H1 (cell line): Measurements from ENCODE around the gene NPC1L1. TPM values are rescaled to one million over a fixed set of nuclear protein-coding genes. Genes with fewer than 3 reads are reported as not detected.

Source experiments
- ASH2L ChIP-seq: fragments of 200-600, 300-600 bp; sonication (generic); IDR thresholded peaks from one replicate; pipeline ENCODE4 v1.7.1; 2017; ENCODE audit warnings: low read length
- CHD2 ChIP-seq: IDR thresholded peaks from 2 replicates; pipeline ENCODE4 v1.6.1; 2012; ENCODE audit warnings: low read length, improper control_type of control experiment
- CHD7 ChIP-seq: fragments of 300-600 bp; sonication (generic); IDR thresholded peaks from 2 replicates; pipeline ENCODE4 v1.7.1; 2012; ENCODE audit warnings: low read length, moderate library complexity, mild to moderate bottlenecking, inconsistent platforms; ENCODE audit not compliant: insufficient replicate concordance
- HDAC2 ChIP-seq, 2 experiments: fragments of 300-600 bp in 1 of 2; sonication (generic) in 1 of 2; IDR thresholded peaks; 2 replicates each; pipeline ENCODE4 v1.6.1; 2011 to 2012; ENCODE audit warnings: low read depth in 2 of 2, low read length in 2 of 2, mild to moderate bottlenecking in 2 of 2, moderate library complexity in 2 of 2, borderline replicate concordance in 1 of 2, inconsistent platforms in 1 of 2
- HDAC6 ChIP-seq: IDR thresholded peaks from one replicate; pipeline ENCODE4 v1.7.1; 2012; ENCODE audit warnings: low read depth, mild to moderate bottlenecking, inconsistent platforms, low read length, moderate library complexity
- KDM1A ChIP-seq: fragments of 200-600, 300-600 bp; sonication (generic); IDR thresholded peaks from 2 replicates; pipeline ENCODE4 v1.7.1; 2016; ENCODE audit warnings: mild to moderate bottlenecking, low read length, borderline replicate concordance
- MAFK ChIP-seq: IDR thresholded peaks from 2 replicates; pipeline ENCODE4 v1.6.1; 2012; ENCODE audit warnings: low read depth, mild to moderate bottlenecking, improper control_type of control experiment, low read length
- PHF8 ChIP-seq: fragments of 200-600 bp; sonication (generic); conservative IDR thresholded peaks from 2 replicates; pipeline ENCODE4 v1.7.1; 2012; ENCODE audit warnings: low read depth, mild to moderate bottlenecking, inconsistent platforms, low read length, moderate library complexity
- SP4 ChIP-seq: IDR thresholded peaks from 2 replicates; pipeline ENCODE4 v1.6.1; 2012; ENCODE audit warnings: low read length, inconsistent platforms
- polyA plus RNA-seq, 7 experiments: library from polyadenylated mRNA; depleted of rRNA in 3 of 7; stranded (reverse) in 5 of 7; unstranded in 2 of 7; fragments of >200 nt in 5 of 7; fragments of 200-250 nt in 2 of 7; gene quantifications; 1 replicate in 5 of 7; 2 replicates in 1 of 7; 4 replicates in 1 of 7; pipeline versions ENCODE4 v1.2.1 to v1.2.3, GENCODE V29; 2011 to 2013; ENCODE audit warnings: missing spikeins in 2 of 7, mixed read lengths in 2 of 7
- total RNA-seq: library from RNA; stranded (reverse); fragmentation: NEBNext Ultra II Directional; extraction: Animal tissue kit (Norgen Biotek cat#: 25700); gene quantifications from 2 replicates; pipeline ENCODE4 v1.2.1, GENCODE V29; 2021
- TF ChIP-seq, protein P1 (sequence below): IDR thresholded peaks from 2 replicates; pipeline ENCODE4 v1.6.1; 2012; ENCODE audit warnings: low read length, inconsistent platforms

Gene NPC1L1
- total and polyA plus RNA-seq, 2 of the 8 experiments (the other 6 are each of a cell fraction or from before 2014, with no cell fraction given) = 0.06 to 0.21 TPM

DNA sequence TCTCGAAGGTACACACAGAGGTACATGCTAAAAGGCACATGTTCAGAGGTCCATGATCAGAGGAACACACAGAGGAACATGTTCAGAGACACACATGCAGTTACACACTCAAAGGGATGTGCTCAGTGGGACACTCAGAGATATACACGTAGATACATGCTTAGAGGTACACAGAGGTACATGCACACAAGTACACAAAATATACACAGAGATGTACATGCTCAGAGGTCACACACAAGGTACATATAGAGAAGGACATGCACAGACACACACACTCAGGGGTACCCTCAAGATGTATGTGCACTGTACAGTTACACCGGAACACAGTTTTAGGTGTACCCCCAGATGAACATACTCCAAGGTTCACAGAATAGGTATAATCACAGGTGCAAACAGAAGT lies 18.8 kb downstream of the NPC1L1 start (continued):
- no peak for TF ChIP-seq CHD7
- no peak for TF ChIP-seq CHD2
- no peak for TF ChIP-seq KDM1A
- TF ChIP-seq ASH2L = no peak
- TF ChIP-seq MAFK = no peak
- TF ChIP-seq PHF8 = no peak
- TF ChIP-seq HDAC2 (IDR thresholded peaks at IDR 0.05; ENCODE audit: borderline replicate concordance in 1 of 2, low read depth in 2 of 2, low read length in 2 of 2) = no peak
- no peak for TF ChIP-seq SP4
- TF ChIP-seq HDAC6 = no peak
- TF ChIP-seq, protein P1, sequence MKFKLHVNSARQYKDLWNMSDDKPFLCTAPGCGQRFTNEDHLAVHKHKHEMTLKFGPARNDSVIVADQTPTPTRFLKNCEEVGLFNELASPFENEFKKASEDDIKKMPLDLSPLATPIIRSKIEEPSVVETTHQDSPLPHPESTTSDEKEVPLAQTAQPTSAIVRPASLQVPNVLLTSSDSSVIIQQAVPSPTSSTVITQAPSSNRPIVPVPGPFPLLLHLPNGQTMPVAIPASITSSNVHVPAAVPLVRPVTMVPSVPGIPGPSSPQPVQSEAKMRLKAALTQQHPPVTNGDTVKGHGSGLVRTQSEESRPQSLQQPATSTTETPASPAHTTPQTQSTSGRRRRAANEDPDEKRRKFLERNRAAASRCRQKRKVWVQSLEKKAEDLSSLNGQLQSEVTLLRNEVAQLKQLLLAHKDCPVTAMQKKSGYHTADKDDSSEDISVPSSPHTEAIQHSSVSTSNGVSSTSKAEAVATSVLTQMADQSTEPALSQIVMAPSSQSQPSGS = no peak
